Neural cell (in vitro differentiated cells): ENCODE data around the gene ADAMTS4. TPM values are rescaled to one million over a fixed set of nuclear protein-coding genes. Genes with fewer than 3 reads are reported as not detected.

Experiments used
- H2AFZ ChIP-seq: fragments of 200-600, 300-800 bp; sonication (generic), shearing (Covaris generic); 2 replicates; pipeline ENCODE4 v1.6.0; 2014; ENCODE audit warnings: low read depth, mild to moderate bottlenecking, antibody characterized with exemption, low read length, moderate library complexity
- H3F3A ChIP-seq: fragments of 200-600 bp; shearing (Covaris generic); 2 replicates; pipeline ENCODE4 v1.6.1; 2016; ENCODE audit warnings: mild to moderate bottlenecking, moderate library complexity, mixed read lengths, antibody characterized with exemption, low read length; ENCODE audit not compliant: insufficient read depth, poor library complexity, severe bottlenecking
- H3K27ac ChIP-seq: fragments of 200-600, 300-800 bp; sonication (generic), shearing (Covaris generic); 2 replicates; pipeline ENCODE4 v1.5.1; 2014; ENCODE audit warnings: mild to moderate bottlenecking, low read length, moderate library complexity
- H3K27me3 ChIP-seq: fragments of 300-800, 200-600 bp; sonication (generic), shearing (Covaris generic); 2 replicates; pipeline ENCODE4 v1.6.0; 2014; ENCODE audit warnings: mild to moderate bottlenecking, low read depth, low read length, moderate library complexity; ENCODE audit not compliant: insufficient read depth
- H3K36me3 ChIP-seq: fragments of 300-800, 200-600 bp; sonication (generic), shearing (Covaris generic); 2 replicates; pipeline ENCODE4 v1.5.1; 2014; ENCODE audit warnings: mild to moderate bottlenecking, antibody characterized with exemption, low read length, moderate library complexity; ENCODE audit not compliant: insufficient read depth
- H3K4me2 ChIP-seq: fragments of 300-800, 200-600 bp; sonication (generic), shearing (Covaris generic); 2 replicates; pipeline ENCODE4 v1.6.0; 2014; ENCODE audit warnings: mild to moderate bottlenecking, low read length
- H3K4me3 ChIP-seq: fragments of 300-800, 200-600 bp; sonication (generic), shearing (Covaris generic); 2 replicates; pipeline ENCODE4 v1.5.1; 2014; ENCODE audit warnings: mild to moderate bottlenecking, low read length, moderate library complexity
- H3K79me2 ChIP-seq: fragments of 200-600 bp; shearing (Covaris generic); replicated peaks from 2 replicates; pipeline ENCODE4 v1.6.0; 2014; ENCODE audit warnings: mild to moderate bottlenecking, low read length, moderate library complexity; ENCODE audit not compliant: insufficient read depth
- H3K9ac ChIP-seq: fragments of 300-800, 200-600 bp; sonication (generic), shearing (Covaris generic); 2 replicates; pipeline ENCODE4 v1.6.1; 2016; ENCODE audit warnings: mild to moderate bottlenecking, low read length, mixed read lengths
- H3K9me2 ChIP-seq: fragments of 200-600 bp; shearing (Covaris generic); 2 replicates; pipeline ENCODE4 v1.6.1; 2016; ENCODE audit warnings: mild to moderate bottlenecking, low read length, mixed read lengths; ENCODE audit not compliant: insufficient read depth
- H3K9me3 ChIP-seq: fragments of 200-600, 300-800 bp; sonication (generic), shearing (Covaris generic); 2 replicates; pipeline ENCODE4 v1.6.1; 2016; ENCODE audit warnings: mild to moderate bottlenecking, mixed run types, low read length, moderate library complexity, mixed read lengths
- H4K20me1 ChIP-seq: fragments of 200-600 bp; shearing (Covaris generic); 2 replicates; pipeline ENCODE4 v1.6.1; 2016; ENCODE audit warnings: mild to moderate bottlenecking, mixed run types; ENCODE audit not compliant: insufficient read depth
- CTCF ChIP-seq: fragments of 450-650 bp; IDR thresholded peaks from 2 replicates; pipeline ENCODE4 v1.5.1; 2014; ENCODE audit warnings: antibody characterized with exemption, mild to moderate bottlenecking, moderate library complexity; ENCODE audit not compliant: poor library complexity, severe bottlenecking
- EP300 ChIP-seq: fragments of 450-650 bp; conservative IDR thresholded peaks from 2 replicates; pipeline ENCODE4 v1.6.1; 2014; ENCODE audit warnings: antibody characterized with exemption, mild to moderate bottlenecking, moderate library complexity; ENCODE audit not compliant: poor library complexity, severe bottlenecking
- EZH2 ChIP-seq: fragments of 200-600, 300-800 bp; shearing (Covaris generic), sonication (generic); IDR thresholded peaks from 2 replicates; pipeline ENCODE4 v1.6.1; 2014; ENCODE audit warnings: antibody characterized with exemption, low read length, borderline replicate concordance, mild to moderate bottlenecking; ENCODE audit not compliant: insufficient read depth, poor library complexity, severe bottlenecking
- MXI1 ChIP-seq: fragments of 450-650 bp; conservative IDR thresholded peaks from 2 replicates; pipeline ENCODE4 v1.6.1; 2014; ENCODE audit warnings: antibody characterized with exemption, mild to moderate bottlenecking; ENCODE audit not compliant: poor library complexity, severe bottlenecking
- POLR2AphosphoS5 ChIP-seq: IDR thresholded peaks from 2 replicates; pipeline ENCODE4 v1.6.1; 2012
- RAD21 ChIP-seq: fragments of 450-650 bp; conservative IDR thresholded peaks from 2 replicates; pipeline ENCODE4 v1.6.1; 2014; ENCODE audit warnings: antibody characterized with exemption, mild to moderate bottlenecking, moderate library complexity
- REST ChIP-seq: IDR thresholded peaks from 2 replicates; pipeline ENCODE4 v1.6.1; 2012; ENCODE audit warnings: borderline replicate concordance
- SMC3 ChIP-seq: fragments of 450-650 bp; conservative IDR thresholded peaks from 2 replicates; pipeline ENCODE4 v1.6.1; 2014; ENCODE audit warnings: antibody characterized with exemption, mild to moderate bottlenecking, moderate library complexity; ENCODE audit not compliant: poor library complexity
- TAF1 ChIP-seq: IDR thresholded peaks from 2 replicates; pipeline ENCODE4 v1.6.1; 2012; ENCODE audit warnings: low read depth
- polyA plus RNA-seq: library from polyadenylated mRNA; depleted of rRNA; stranded (reverse); fragments of >200 nt; gene quantifications from 2 replicates; pipeline ENCODE4 v1.2.3, GENCODE V29; 2014

The ADAMTS4 gene
- polyA plus RNA-seq, 1 donor from 2014 or later = 0.04 TPM

DNA sequence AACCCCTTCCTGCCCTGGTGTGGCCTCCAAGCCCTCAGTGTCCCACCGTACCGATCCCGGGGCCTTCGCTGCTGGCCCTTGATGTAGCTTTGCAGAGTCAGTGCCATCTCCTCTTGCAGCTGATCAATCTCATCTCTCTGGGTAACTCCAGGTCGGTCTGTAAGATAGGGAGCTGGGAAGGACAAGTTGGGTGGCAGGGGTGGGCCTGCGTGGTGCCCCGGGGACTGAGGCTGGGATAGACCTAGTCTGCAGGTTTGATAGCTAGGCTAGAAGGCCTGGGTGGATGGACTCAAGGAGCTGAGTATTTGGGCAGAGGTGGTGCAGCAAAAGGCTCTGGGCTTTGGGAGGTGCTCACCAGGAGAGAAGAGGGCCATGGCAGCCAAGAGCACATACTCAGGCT, 31.9 kb upstream of the ADAMTS4 start:
- H4K20me1 ChIP-seq = no peaks in the 10 kb centered on the region
- no peaks in the 10 kb centered on the region for H3K36me3 ChIP-seq
- no peaks in the 10 kb centered on the region for H3K9me2 ChIP-seq
- no peak overlapping the region for H3K4me3 ChIP-seq
- no peak overlapping the region for H3K9ac ChIP-seq
- no peak overlapping the region for H3K27ac ChIP-seq
- no peaks in the 10 kb centered on the region for H3K27me3 ChIP-seq
- H3K4me2 ChIP-seq = no peak overlapping the region
- TF ChIP-seq EZH2 = no peak
- no peak for TF ChIP-seq POLR2AphosphoS5
- no peak for TF ChIP-seq CTCF
- no peak for TF ChIP-seq SMC3
- no peak for TF ChIP-seq TAF1
- no peak for TF ChIP-seq RAD21
- no peak for TF ChIP-seq EP300
- H2AFZ ChIP-seq = no peak overlapping the region
- H3F3A ChIP-seq = no peaks in the 10 kb centered on the region
- H3K9me3 ChIP-seq = no peaks in the 10 kb centered on the region
- peaks cover 2% of the 10 kb centered on the region for H3K79me2 ChIP-seq

GRCh38 chr1:161229896-161230295, 31.0 kb upstream of the ADAMTS4 start:
- TF ChIP-seq TAF1 (no peak), EZH2 (no peak), REST (no peak)
- H2AFZ ChIP-seq = no peak overlapping the region
- no peak overlapping the region for H3K4me2 ChIP-seq
- no peak overlapping the region for H3K27ac ChIP-seq
- no peaks in the 10 kb centered on the region for H3K36me3 ChIP-seq
- H3K9ac ChIP-seq = no peak overlapping the region
- no peak overlapping the region for H3K4me3 ChIP-seq
- H4K20me1 ChIP-seq = no peaks in the 10 kb centered on the region
- no peaks in the 10 kb centered on the region for H3K27me3 ChIP-seq
- no peaks in the 10 kb centered on the region for H3F3A ChIP-seq
- peaks cover 2% of the 10 kb centered on the region for H3K79me2 ChIP-seq
- H3K9me2 ChIP-seq = no peaks in the 10 kb centered on the region
- H3K9me3 ChIP-seq = no peaks in the 10 kb centered on the region

- Histone ChIP-seq H3K9ac (no peak overlapping the region), H3K36me3 (no peaks in the 10 kb centered on the region), H3K9me3 (no peaks in the 10 kb centered on the region), H3K4me3 (peak overlapping the region; percentile 73), H2AFZ (no peak overlapping the region), H3K27ac (no peak overlapping the region), H4K20me1 (no peaks in the 10 kb centered on the region), H3K79me2 (peaks cover 2% of the 10 kb centered on the region), H3F3A (no peaks in the 10 kb centered on the region), H3K9me2 (no peaks in the 10 kb centered on the region), H3K4me2 (no peak overlapping the region), H3K27me3 (no peaks in the 10 kb centered on the region)
- TF ChIP-seq REST (no peak), RAD21 (no peak), CTCF (no peak), SMC3 (no peak), MXI1 (no peak), TAF1 (no peak), POLR2AphosphoS5 (no peak), EZH2 (no peak), EP300 (no peak)
These were observed 29.2 kb upstream of the ADAMTS4 start for GRCh38 chr1:161228032-161228431.
